ENCODE results near the gene DGUOK. TPM values are rescaled to one million over a fixed set of nuclear protein-coding genes. Genes with fewer than 3 reads are reported as not detected.

Gene DGUOK
- total and polyA plus RNA-seq, 2 experiments from 2014 or later = 68.4 to 287 TPM

- Histone ChIP-seq H2AFZ (no peak overlapping the region), H3K4me1 (ENCODE audit: insufficient read depth) (no peaks in the 10 kb centered on the region), H4K20me1 (replicated peaks; ENCODE audit: insufficient read depth) (peaks cover 29% of the 10 kb centered on the region), H3K4me2 (no peak overlapping the region), H3F3A (replicated peaks; ENCODE audit: low read depth) (no peaks in the 10 kb centered on the region), H3K4me3 (no peak overlapping the region), H3K27me3 (ENCODE audit: insufficient read depth) (no peaks in the 10 kb centered on the region), H3K36me3 (ENCODE audit: insufficient read depth) (peaks cover 46% of the 10 kb centered on the region), H3K79me2 (replicated peaks; ENCODE audit: insufficient read depth) (peaks cover 45% of the 10 kb centered on the region), H3K9me2 (ENCODE audit: insufficient read depth) (no peaks in the 10 kb centered on the region), H3K27ac (ENCODE audit: low read depth) (no peak overlapping the region)
- no peak for DNase-seq (ENCODE audit: low spot score)
- Mint-ChIP-seq H3K4me3 (no peak overlapping the region), H3K27ac (no peak overlapping the region), H3K27me3 (ENCODE audit: insufficient read depth, low read depth, poor library complexity) (no peaks in the 10 kb centered on the region), H3K36me3 (ENCODE audit: low read depth) (peaks cover 58% of the 10 kb centered on the region), H3K9me3 (no peaks in the 10 kb centered on the region), H3K4me1 (no peaks in the 10 kb centered on the region)
- TF ChIP-seq STAT1 (IDR thresholded peaks at IDR 0.05; ENCODE audit: unreplicated experiment) (no peak), CREB1 (CRISPR knock-in tag; IDR thresholded peaks at IDR 0.05; ENCODE audit: low read depth) (no peak), EZH2 (IDR thresholded peaks at IDR 0.05; ENCODE audit: low read depth, unreplicated experiment) (no peak), ZNF331 (CRISPR knock-in tag; IDR thresholded peaks at IDR 0.05; ENCODE audit: low read depth) (no peak), ETS1 (IDR thresholded peaks at IDR 0.05) (no peak), JUNB (IDR thresholded peaks at IDR 0.05; ENCODE audit: unreplicated experiment) (no peak)
- no peak for ATAC-seq
Measured at GRCh38 chr2:73947412-73948018, 20.8 kb downstream of the DGUOK start.

- Histone ChIP-seq H3K9me2 (ENCODE audit: insufficient read depth) (no peaks in the 10 kb centered on the region), H4K20me1 (replicated peaks; ENCODE audit: insufficient read depth) (peaks cover 33% of the 10 kb centered on the region), H2AFZ (no peak overlapping the region), H3K4me3 (no peak overlapping the region), H3K36me3 (ENCODE audit: insufficient read depth) (peaks cover 46% of the 10 kb centered on the region), H3K27ac (ENCODE audit: low read depth) (no peak overlapping the region; the same call in 1 of the 2 replicates), H3K79me2 (replicated peaks; ENCODE audit: insufficient read depth) (peaks cover 22% of the 10 kb centered on the region), H3K4me1 (ENCODE audit: insufficient read depth) (no peaks in the 10 kb centered on the region), H3F3A (replicated peaks; ENCODE audit: low read depth) (no peaks in the 10 kb centered on the region), H3K4me2 (no peak overlapping the region), H3K27me3 (ENCODE audit: insufficient read depth) (no peaks in the 10 kb centered on the region)
- ATAC-seq (no peak), DNase-seq (ENCODE audit: low spot score) (no peak)
- no peak overlapping the region for H3K4me3 Mint-ChIP-seq
- no peaks in the 10 kb centered on the region for H3K4me1 Mint-ChIP-seq
- H3K9me3 Mint-ChIP-seq = no peaks in the 10 kb centered on the region
- H3K36me3 Mint-ChIP-seq (ENCODE audit: low read depth) = peaks cover 60% of the 10 kb centered on the region
- no peaks in the 10 kb centered on the region for H3K27me3 Mint-ChIP-seq (ENCODE audit: insufficient read depth, low read depth, poor library complexity)
- no peak overlapping the region for H3K27ac Mint-ChIP-seq
- TF ChIP-seq STAT1 (IDR thresholded peaks at IDR 0.05; ENCODE audit: unreplicated experiment) = no peak
- TF ChIP-seq JUNB (IDR thresholded peaks at IDR 0.05; ENCODE audit: unreplicated experiment) = no peak
- TF ChIP-seq CTCF (conservative IDR thresholded peaks at IDR 0.05; ENCODE audit: low read depth in 2 of 2) = no peak
- TF ChIP-seq EZH2 (IDR thresholded peaks at IDR 0.05; ENCODE audit: low read depth, unreplicated experiment) = no peak
- no peak for TF ChIP-seq ZNF331 (CRISPR knock-in tag; IDR thresholded peaks at IDR 0.05; ENCODE audit: low read depth)
- no peak for TF ChIP-seq POLR2AphosphoS5 (IDR thresholded peaks at IDR 0.05; ENCODE audit: low read depth)
- no peak for TF ChIP-seq EZH2phosphoT487 (IDR thresholded peaks at IDR 0.05; ENCODE audit: unreplicated experiment)
- no peak for TF ChIP-seq REST (IDR thresholded peaks at IDR 0.05; ENCODE audit: unreplicated experiment)
- no peak for TF ChIP-seq ETS1 (IDR thresholded peaks at IDR 0.05)
- no peak for TF ChIP-seq CREB1 (CRISPR knock-in tag; IDR thresholded peaks at IDR 0.05; ENCODE audit: low read depth)
- TF ChIP-seq NANOG (IDR thresholded peaks at IDR 0.05; ENCODE audit: borderline replicate concordance) = no peak
- no peak for TF ChIP-seq ZNF114 (CRISPR knock-in tag; IDR thresholded peaks at IDR 0.05)
Measured at GRCh38 chr2:73949802-73950201, 23.1 kb downstream of the DGUOK start.

Data from GM23338 (cell line).